ENCODE results near the gene DNAAF5. TPM values are rescaled to one million over a fixed set of nuclear protein-coding genes. Genes with fewer than 3 reads are reported as not detected.

The DNAAF5 gene
- total and polyA plus RNA-seq, 2 of the 4 experiments (the other 2 are of a cell fraction): 12.4 to 32.6 TPM

DNA sequence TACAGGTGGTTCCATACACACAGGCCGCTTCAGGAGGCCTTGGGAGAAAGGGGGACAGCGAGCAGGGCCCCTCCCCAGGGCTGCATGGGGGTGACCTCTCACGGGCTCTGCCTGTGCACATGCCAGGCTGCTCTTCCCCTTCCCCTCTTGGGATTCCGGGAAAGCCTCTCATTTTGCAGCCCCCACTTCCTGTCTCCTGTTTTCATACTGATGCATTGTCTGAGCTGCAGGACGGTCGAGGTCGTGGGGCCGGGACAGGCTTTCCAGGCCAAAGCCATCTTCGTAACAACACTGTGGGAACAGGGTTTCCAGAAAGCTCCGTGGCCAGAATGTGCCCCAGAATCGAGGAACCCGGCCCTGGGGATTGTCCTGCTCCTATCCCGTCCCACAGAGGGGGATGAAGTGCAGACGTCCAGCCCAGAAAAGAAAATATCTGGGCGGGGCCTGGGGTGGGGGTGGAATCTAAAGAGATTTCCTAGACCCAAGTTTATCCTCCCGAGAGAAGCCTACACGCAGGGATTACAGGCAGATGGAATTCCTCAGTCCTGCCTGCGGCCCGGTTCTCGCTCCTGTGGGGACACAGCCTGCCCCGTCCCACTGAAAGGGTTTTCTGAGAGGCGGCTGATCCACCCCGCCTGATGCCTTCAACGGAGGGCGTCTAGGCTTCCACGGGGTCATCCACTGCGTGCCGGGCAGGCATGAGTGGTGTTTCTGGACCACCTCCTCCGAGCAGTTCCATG, 29.5 kb upstream of the DNAAF5 start:
- H3K9ac ChIP-seq (ENCODE audit: low read depth, low read length): no peak overlapping the region
- H2AK9ac ChIP-seq (replicated peaks; ENCODE audit: low read depth, low read length, poor library complexity): no peak overlapping the region
- H4K5ac ChIP-seq (ENCODE audit: low read depth, low read length): no peak overlapping the region
- no peak overlapping the region for H4K8ac ChIP-seq (ENCODE audit: low read depth in 2 of 2, low read length in 2 of 2)
- no peak overlapping the region for H3K18ac ChIP-seq (ENCODE audit: low read depth, low read length)
- in situ Hi-C loops (cut with MboI; ENCODE audit: low sequenced_read_pairs): no loop called here
- ChIA-PET CTCF (no interaction called here), POLR2A (ENCODE audit: unreplicated experiment) (no interaction called here)
- H3K14ac ChIP-seq (replicated peaks; ENCODE audit: low read depth, low read length): no peak overlapping the region
- no peak overlapping the region for H2BK20ac ChIP-seq (ENCODE audit: low read depth, low read length)
- H2AFZ ChIP-seq (replicated peaks; ENCODE audit: low read length, poor library complexity): no peak overlapping the region
- no peak overlapping the region for H4K91ac ChIP-seq (ENCODE audit: insufficient read depth, low read depth, low read length)
- no peak overlapping the region for H3K56ac ChIP-seq (ENCODE audit: extremely low read depth, insufficient read depth, low read length)
- TF ChIP-seq BHLHE40 (IDR thresholded peaks at IDR 0.05; ENCODE audit: low read depth, low read length) (no peak), CHD1 (IDR thresholded peaks at IDR 0.05; ENCODE audit: low read depth, low read length) (no peak), POLR2A (IDR thresholded peaks at IDR 0.05; ENCODE audit: low read depth, low read length) (no peak), RCOR1 (IDR thresholded peaks at IDR 0.05; ENCODE audit: insufficient replicate concordance, low read length) (no peak), MAZ (IDR thresholded peaks at IDR 0.05; ENCODE audit: borderline replicate concordance, low read depth, low read length) (no peak), USF2 (IDR thresholded peaks at IDR 0.05; ENCODE audit: low read depth, low read length) (no peak), RFX5 (IDR thresholded peaks at IDR 0.05; ENCODE audit: low read depth, low read length) (no peak), RAD21 (IDR thresholded peaks at IDR 0.05; ENCODE audit: low read length) (no peak), NFE2L2 (IDR thresholded peaks at IDR 0.05; ENCODE audit: low read depth, low read length) (no peak), MAFK (IDR thresholded peaks at IDR 0.05; ENCODE audit: low read depth, low read length) (no peak), MXI1 (IDR thresholded peaks at IDR 0.05; ENCODE audit: borderline replicate concordance, low read depth, low read length) (no peak), SMC3 (IDR thresholded peaks at IDR 0.05; ENCODE audit: low read depth, low read length) (no peak), FOS (IDR thresholded peaks at IDR 0.05; ENCODE audit: low read depth, low read length) (no peak)
- TF ChIP-seq, protein P1, sequence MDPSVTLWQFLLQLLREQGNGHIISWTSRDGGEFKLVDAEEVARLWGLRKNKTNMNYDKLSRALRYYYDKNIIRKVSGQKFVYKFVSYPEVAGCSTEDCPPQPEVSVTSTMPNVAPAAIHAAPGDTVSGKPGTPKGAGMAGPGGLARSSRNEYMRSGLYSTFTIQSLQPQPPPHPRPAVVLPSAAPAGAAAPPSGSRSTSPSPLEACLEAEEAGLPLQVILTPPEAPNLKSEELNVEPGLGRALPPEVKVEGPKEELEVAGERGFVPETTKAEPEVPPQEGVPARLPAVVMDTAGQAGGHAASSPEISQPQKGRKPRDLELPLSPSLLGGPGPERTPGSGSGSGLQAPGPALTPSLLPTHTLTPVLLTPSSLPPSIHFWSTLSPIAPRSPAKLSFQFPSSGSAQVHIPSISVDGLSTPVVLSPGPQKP (IDR thresholded peaks at IDR 0.05; ENCODE audit: borderline replicate concordance, low read depth, low read length): no peak
- H4K20me1 ChIP-seq (ENCODE audit: insufficient read depth, low read length): no peaks in the 10 kb centered on the region
- no peaks in the 10 kb centered on the region for H3K79me1 ChIP-seq (ENCODE audit: low read depth in 1 of 2, low read length in 2 of 2)
- no peak for DNase-seq
- 83% methylated on average over 7 of the region's 29 CpGs; no CpG with 5 or more reads in 1 of the 2 experiments for WGBS, 2 experiments (ENCODE audit: extremely low coverage in 2 of 2, insufficient read length in 1 of 2)
- no TSS peak for BruUV-seq (replicated peaks)
- no peaks in the 10 kb centered on the region for H3K27me3 ChIP-seq (ENCODE audit: control insufficient read depth, insufficient read depth, low read length)
- peaks cover 5% of the 10 kb centered on the region; the same call in 1 of the 2 replicates for H3K4me1 ChIP-seq (ENCODE audit: control insufficient read depth, insufficient read depth, low read length)
- no peak overlapping the region for H2AK5ac ChIP-seq (ENCODE audit: low read depth, low read length)
- intact Hi-C loops (cut with micrococcal nuclease): no loop called here
- H2BK120ac ChIP-seq (ENCODE audit: low read depth, low read length): no peak overlapping the region
- dilution Hi-C loops (cut with HindIII; ENCODE audit: low sequenced_read_pairs, unreplicated experiment): no loop called here
- ATAC-seq (ENCODE audit: low read depth): no peak
- H3K9me1 ChIP-seq (ENCODE audit: insufficient read depth, low read length): peaks cover 5% of the 10 kb centered on the region; the same call in 1 of the 2 replicates
- no peak overlapping the region for H3K4ac ChIP-seq (ENCODE audit: low read depth, low read length)
- H3K9me3 ChIP-seq (ENCODE audit: control insufficient read depth, insufficient read depth, low read length): no peaks in the 10 kb centered on the region
- H3K36me3 ChIP-seq (ENCODE audit: control insufficient read depth, insufficient read depth, low read length): no peaks in the 10 kb centered on the region; the same call in 1 of the 2 replicates
- no peak overlapping the region for H3K27ac ChIP-seq (ENCODE audit: insufficient read depth, low read length)
- H2BK5ac ChIP-seq (ENCODE audit: low read depth, low read length, poor library complexity, severe bottlenecking): no peak overlapping the region
- H3K23ac ChIP-seq (ENCODE audit: low read depth, low read length): no peak overlapping the region
- no peak overlapping the region for H3K4me2 ChIP-seq (ENCODE audit: low read depth, low read length)
- H3K4me3 ChIP-seq (ENCODE audit: insufficient read depth, low read depth, low read length): no peak overlapping the region
- H2BK15ac ChIP-seq (ENCODE audit: low read depth, low read length): no peak overlapping the region
